Astrocyte (in vitro differentiated cells and primary cell): ENCODE measurements around the gene HERC2. TPM values are rescaled to one million over a fixed set of nuclear protein-coding genes. Genes with fewer than 3 reads are reported as not detected.

Experiments
- DNase-seq: peaks from one replicate; pipeline ENCODE4 v3.0.0-alpha.2; 2010; ENCODE audit warnings: low read depth
- FAIRE-seq: peaks from 2 replicates; lab custom pipeline; 2011; peaks lifted over from hg19 to GRCh38; lab: Jason Lieb, UNC
- H2AFZ ChIP-seq: 2 replicates; pipeline ENCODE4 v1.6.0; 2012; ENCODE audit warnings: low read depth, low read length, inconsistent platforms
- H3K27ac ChIP-seq: 2 replicates; pipeline ENCODE4 v1.5.1; 2011; ENCODE audit warnings: low read depth, low read length, inconsistent platforms
- H3K27me3 ChIP-seq: 2 replicates; pipeline ENCODE4 v1.6.0; 2011; ENCODE audit warnings: low read length, inconsistent platforms; ENCODE audit not compliant: insufficient read depth
- H3K36me3 ChIP-seq: 2 replicates; pipeline ENCODE4 v1.5.1; 2011; ENCODE audit warnings: low read length, inconsistent platforms; ENCODE audit not compliant: insufficient read depth
- H3K4me1 ChIP-seq: 2 replicates; pipeline ENCODE4 v1.5.1; 2011; ENCODE audit warnings: low read length, inconsistent platforms; ENCODE audit not compliant: insufficient read depth
- H3K4me2 ChIP-seq: 2 replicates; pipeline ENCODE4 v1.6.0; 2012; ENCODE audit warnings: low read length, inconsistent platforms
- H3K4me3 ChIP-seq: 2 replicates; pipeline ENCODE4 v1.5.1; 2011; ENCODE audit warnings: low read depth, mild to moderate bottlenecking, low read length, inconsistent platforms; ENCODE audit not compliant: insufficient read depth
- H3K79me2 ChIP-seq: 2 replicates; pipeline ENCODE4 v1.6.0; 2012; ENCODE audit warnings: mild to moderate bottlenecking, low read length, inconsistent platforms; ENCODE audit not compliant: insufficient read depth
- H3K9ac ChIP-seq: 2 replicates; pipeline ENCODE4 v1.6.0; 2012; ENCODE audit warnings: mild to moderate bottlenecking, low read length, inconsistent platforms
- H3K9me3 ChIP-seq: 2 replicates; pipeline ENCODE4 v1.5.1; 2012; ENCODE audit warnings: low read depth, mild to moderate bottlenecking, low read length, inconsistent platforms; ENCODE audit not compliant: insufficient read depth
- H4K20me1 ChIP-seq: 2 replicates; pipeline ENCODE4 v1.6.0; 2012; ENCODE audit warnings: low read length, inconsistent platforms; ENCODE audit not compliant: insufficient read depth
- H3K27ac Mint-ChIP-seq: one replicate; pipeline ENCODE4 v1.8.0; 2021; ENCODE audit warnings: mild to moderate bottlenecking, mixed read lengths; ENCODE audit not compliant: unreplicated experiment
- H3K27me3 Mint-ChIP-seq: one replicate; pipeline ENCODE4 v1.8.0; 2021; ENCODE audit warnings: low read depth, mixed read lengths; ENCODE audit not compliant: unreplicated experiment
- H3K36me3 Mint-ChIP-seq: one replicate; pipeline ENCODE4 v1.8.0; 2021; ENCODE audit warnings: low read depth, mixed read lengths; ENCODE audit not compliant: unreplicated experiment
- H3K4me1 Mint-ChIP-seq: one replicate; pipeline ENCODE4 v1.8.0; 2021; ENCODE audit warnings: low read depth, mixed read lengths; ENCODE audit not compliant: unreplicated experiment
- H3K4me3 Mint-ChIP-seq: one replicate; pipeline ENCODE4 v1.8.0; 2021; ENCODE audit warnings: mild to moderate bottlenecking, moderate library complexity, mixed read lengths; ENCODE audit not compliant: unreplicated experiment
- H3K9me3 Mint-ChIP-seq: one replicate; pipeline ENCODE4 v1.8.0; 2021; ENCODE audit warnings: mild to moderate bottlenecking, mixed read lengths; ENCODE audit not compliant: unreplicated experiment
- EZH2 ChIP-seq: IDR thresholded peaks from 2 replicates; pipeline ENCODE4 v1.6.1; 2012; ENCODE audit warnings: mild to moderate bottlenecking, low read length, inconsistent platforms; ENCODE audit not compliant: insufficient read depth
- total RNA-seq: library from RNA; stranded (reverse); gene quantifications from 2 replicates; pipeline ENCODE4 v1.2.1, GENCODE V29; 2021
- TF ChIP-seq, protein P1 (sequence below): IDR thresholded peaks from 2 replicates; pipeline ENCODE4 v1.5.1; 2011; ENCODE audit warnings: low read depth, mild to moderate bottlenecking, inconsistent platforms, low read length, moderate library complexity; ENCODE audit not compliant: insufficient read depth

HERC2 gene
- total RNA-seq, 1 donor from 2014 or later = 61.5 TPM

DNA sequence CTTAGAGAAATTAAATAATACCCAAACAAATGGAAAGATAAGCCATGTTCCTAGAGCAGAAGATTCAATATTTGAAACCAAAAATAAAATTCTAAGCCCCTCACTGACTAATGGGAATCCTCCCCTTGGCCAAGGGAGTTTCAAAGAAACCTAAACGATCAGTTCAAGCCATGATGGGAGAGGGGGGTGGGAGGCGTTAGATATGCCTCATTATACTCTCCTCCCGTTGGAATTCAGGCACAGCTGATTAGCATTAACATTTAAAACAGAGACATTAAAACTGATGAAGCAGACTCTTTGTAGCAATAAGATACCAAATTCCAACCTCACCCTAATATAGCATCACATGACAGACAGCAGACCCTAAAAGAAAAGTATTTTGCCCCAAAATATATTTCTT lies 255.7 kb downstream of the HERC2 start:
- Mint-ChIP-seq H3K27ac (no peak overlapping the region), H3K4me1 (no peaks in the 10 kb centered on the region), H3K36me3 (peaks cover 5% of the 10 kb centered on the region), H3K27me3 (no peaks in the 10 kb centered on the region), H3K9me3 (peaks cover 10% of the 10 kb centered on the region), H3K4me3 (no peak overlapping the region)
- H3K9ac ChIP-seq = no peak overlapping the region
- H3K4me2 ChIP-seq = no peak overlapping the region
- H2AFZ ChIP-seq = no peak overlapping the region
- H3K79me2 ChIP-seq = no peaks in the 10 kb centered on the region
- no peaks in the 10 kb centered on the region for H3K27me3 ChIP-seq
- no peaks in the 10 kb centered on the region for H3K36me3 ChIP-seq
- H3K9me3 ChIP-seq = no peaks in the 10 kb centered on the region
- no peak overlapping the region for H3K4me3 ChIP-seq
- H3K4me1 ChIP-seq = no peaks in the 10 kb centered on the region
- no peak for DNase-seq
- H3K27ac ChIP-seq = no peak overlapping the region
- H4K20me1 ChIP-seq = no peaks in the 10 kb centered on the region
- FAIRE-seq = no peak
- TF ChIP-seq EZH2 = no peak
- TF ChIP-seq, protein P1, sequence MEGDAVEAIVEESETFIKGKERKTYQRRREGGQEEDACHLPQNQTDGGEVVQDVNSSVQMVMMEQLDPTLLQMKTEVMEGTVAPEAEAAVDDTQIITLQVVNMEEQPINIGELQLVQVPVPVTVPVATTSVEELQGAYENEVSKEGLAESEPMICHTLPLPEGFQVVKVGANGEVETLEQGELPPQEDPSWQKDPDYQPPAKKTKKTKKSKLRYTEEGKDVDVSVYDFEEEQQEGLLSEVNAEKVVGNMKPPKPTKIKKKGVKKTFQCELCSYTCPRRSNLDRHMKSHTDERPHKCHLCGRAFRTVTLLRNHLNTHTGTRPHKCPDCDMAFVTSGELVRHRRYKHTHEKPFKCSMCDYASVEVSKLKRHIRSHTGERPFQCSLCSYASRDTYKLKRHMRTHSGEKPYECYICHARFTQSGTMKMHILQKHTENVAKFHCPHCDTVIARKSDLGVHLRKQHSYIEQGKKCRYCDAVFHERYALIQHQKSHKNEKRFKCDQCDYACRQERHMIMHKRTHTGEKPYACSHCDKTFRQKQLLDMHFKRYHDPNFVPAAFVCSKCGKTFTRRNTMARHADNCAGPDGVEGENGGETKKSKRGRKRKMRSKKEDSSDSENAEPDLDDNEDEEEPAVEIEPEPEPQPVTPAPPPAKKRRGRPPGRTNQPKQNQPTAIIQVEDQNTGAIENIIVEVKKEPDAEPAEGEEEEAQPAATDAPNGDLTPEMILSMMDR = no peak

Other genes with a start within 250 kb of the HERC2 start
- 2.4 and 2.9 TPM in 2 replicates for gene OCA2, start 222.9 kb downstream of the HERC2 start, total RNA-seq
- gene GOLGA6L24, start 35.9 kb upstream of the HERC2 start, total RNA-seq = not detected in 2 replicates
- not detected in 2 replicates for gene GOLGA8F, start 56.5 kb upstream of the HERC2 start, total RNA-seq
- gene GOLGA8G, start 210.8 kb upstream of the HERC2 start, total RNA-seq = 0.31 TPM in 1 of 2 replicates, not detected in the other
- gene GOLGA6L25, start 231.4 kb upstream of the HERC2 start, total RNA-seq = not detected in 2 replicates